Right kidney (tissue), 1 donor: ENCODE measurements around the gene SMURF1.

Source experiments
- DNase-seq: peaks from one replicate; pipeline ENCODE4 v3.0.0-alpha.2; 2016

The SMURF1 gene

DNA sequence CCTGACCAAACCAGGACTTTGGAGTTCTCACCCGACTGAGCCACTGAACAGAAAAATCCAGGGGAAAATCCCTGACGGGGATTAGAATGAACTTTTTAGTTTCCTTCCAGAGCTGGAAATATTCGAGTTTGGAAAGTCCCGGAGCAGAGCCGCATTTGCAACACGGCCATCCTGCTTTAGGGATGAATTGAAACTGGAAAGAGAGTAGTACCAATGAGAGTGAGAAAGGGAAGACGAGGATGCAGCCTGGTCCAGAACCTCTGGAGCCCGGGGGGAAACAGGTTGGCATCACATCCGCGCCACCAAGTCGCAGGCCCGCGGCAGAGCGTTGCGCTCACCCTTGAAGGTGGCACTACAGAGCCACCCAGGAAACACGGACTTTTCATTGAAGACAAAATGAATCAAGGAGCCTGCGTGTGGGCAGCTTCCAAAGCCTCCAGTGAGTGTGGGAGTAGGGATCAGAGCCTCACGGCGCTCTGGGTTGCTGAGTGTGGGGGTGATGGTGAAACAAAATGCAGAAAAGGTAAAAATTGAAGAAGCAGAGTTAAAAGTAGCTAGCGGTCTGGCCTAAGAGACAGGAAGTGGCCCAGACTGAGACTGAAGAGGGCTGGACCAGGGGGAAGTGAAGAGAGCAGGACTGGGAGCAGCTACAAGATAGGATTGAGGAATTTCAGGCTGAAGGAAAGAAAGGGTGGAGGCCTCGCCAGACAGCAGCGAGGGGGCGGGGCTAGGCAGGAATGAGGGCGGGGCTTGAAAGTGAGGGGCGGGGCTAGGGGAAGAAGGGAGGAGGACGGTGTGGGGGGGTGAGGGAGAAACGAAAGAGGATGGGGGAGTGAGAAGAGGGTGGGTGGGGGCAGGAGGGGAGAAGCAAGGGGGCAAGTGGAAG is 1.8 kb downstream of the SMURF1 start:
- peak; percentile 73 for DNase-seq

DNA sequence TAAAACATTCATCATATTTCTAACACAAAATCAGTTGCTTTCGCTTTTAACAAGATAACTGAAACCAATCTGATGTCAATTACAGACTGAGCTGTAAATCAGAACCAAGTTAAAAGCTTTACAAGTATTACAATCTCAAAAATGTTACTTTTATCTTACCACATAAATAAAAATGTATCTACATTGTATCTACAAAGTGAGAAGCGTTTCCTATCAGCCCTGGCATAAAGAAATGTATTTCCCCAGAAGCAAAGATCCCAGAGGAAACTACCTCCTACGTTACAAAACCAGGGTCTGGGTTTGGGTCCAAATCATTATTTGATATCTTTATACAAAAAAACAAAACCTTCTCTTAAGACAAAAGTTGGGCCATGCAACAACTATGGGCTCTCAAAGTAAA is 2.6 kb downstream of the SMURF1 start:
- DNase-seq, result no peak

DNA sequence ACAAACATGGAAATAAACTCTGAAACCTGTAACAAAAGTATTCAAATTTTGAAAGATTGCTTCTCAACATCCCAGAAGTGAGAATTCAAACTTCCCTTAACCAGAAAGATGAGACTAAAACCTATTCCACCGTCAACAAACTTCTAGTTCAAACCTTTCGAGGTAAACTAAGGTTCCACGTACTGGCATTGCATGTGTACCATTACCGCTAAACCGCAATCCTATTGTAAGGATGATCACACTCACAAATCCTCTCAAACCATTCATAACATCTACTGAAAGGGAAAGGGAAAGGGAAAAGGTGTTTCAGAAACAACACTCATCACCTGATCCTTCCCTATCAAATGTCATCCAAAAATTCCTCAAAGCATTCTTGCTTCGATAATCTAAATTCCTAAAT is 3.1 kb downstream of the SMURF1 start:
- no peak for DNase-seq

DNA sequence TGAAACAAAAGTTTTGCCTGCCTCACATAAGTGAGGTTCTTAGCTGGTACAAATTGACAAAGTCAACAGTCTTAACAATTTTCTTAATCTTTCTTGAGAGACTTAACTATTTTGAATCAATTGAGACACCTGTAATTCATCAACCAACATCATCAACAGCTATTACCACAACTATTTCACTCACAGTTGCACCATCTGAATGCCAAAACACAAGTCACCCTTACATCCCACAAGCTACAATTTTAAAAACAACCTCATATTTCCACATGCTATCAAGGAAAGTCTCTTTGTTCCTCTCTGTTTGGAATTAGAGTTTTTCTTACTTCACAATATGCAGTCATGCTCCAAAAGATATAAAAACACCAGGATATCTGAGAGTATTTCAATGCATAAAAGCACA is 4.9 kb downstream of the SMURF1 start:
- DNase-seq, result no peak

DNA sequence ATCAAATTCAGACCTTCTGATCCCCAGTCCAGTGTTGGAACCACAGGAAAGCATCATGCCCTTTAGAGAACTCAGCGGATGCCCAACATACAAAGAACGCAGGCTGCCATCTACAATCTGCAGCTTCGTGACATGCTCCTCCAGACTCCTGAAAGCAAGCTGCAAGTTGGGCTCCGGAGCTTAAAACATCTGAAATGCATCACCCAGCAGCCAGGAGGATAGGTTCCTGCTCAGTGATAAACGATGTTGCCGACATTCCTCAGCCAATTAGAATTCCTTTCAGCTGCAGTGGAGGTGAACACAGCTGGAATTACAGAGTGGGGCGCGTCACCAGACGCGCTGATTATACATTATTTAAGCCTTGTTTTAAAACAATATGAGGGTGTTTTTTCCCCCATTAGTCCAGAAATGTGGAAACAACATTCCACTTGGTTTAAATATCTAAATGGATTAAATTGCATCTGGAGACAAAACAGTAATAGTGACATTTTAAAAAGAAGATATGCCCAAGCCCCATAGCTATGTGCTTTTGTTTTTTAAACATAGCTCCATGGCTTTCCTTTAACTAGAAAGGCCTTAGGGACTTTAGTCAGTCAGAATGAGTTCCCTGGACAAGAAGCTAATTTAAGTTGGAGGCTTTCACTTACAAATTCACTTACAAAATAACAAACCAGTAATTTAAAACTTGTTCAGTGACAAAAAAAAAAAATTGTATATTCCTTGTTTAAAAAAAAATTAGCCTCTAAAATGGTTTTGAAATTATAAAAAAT is 6.3 kb downstream of the SMURF1 start:
- DNase-seq, result peak; percentile 50

DNA sequence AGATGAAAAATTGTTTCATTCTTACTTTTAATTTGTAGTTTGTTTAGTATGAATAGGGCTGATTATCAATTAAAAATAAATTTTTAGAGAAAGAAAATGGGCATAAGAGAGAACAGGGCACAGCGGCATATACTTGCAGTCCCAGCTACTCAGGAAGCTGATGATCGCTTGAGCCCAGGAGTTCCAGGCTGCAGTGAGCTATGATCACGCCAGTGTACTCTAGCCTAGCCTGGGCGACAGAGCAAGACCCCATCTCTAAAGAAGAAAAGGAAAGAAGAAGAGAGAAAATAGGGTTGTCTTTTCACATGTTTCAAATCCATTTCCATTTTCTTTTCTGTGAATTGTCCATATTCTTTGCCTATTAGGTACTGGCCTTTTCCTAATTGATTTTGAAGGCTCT is 8.0 kb downstream of the SMURF1 start:
- no peak for DNase-seq

DNA sequence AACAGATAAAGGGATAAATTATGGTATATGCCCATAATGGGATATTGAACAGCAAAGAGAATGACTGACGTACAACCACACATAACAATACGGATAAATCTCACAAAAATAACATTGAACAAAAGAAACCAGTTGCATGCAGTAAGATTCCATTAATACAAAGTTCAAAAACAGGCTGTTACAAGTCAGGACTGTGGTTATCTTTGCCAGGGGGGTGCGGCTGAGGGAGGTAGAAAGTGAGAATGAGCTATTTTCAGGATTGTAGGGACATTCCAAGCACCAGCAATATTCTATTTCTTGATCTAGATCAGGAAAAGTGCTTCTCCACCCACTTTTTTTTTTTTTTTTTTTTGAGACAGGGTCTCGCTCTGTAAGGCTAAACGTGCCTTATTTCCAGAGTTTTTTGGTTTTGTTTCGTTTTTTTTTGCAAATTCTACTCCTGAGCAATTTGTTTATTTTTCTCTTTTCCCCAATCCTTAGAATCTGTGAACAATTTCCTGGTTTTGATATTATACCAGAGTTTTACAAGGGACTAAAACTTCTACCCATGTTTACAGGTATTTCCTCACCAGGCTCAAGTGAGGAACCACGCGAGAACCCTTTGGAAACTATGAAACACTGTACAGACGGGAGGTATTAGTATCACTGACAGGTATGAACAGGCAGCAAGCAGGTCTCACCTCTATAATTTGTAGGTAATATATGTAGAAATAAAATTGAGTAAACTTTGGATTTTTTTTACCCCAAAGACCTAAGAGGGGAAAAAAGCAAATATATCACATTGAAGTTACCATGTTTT is 9.9 kb downstream of the SMURF1 start:
- no peak for DNase-seq

DNA sequence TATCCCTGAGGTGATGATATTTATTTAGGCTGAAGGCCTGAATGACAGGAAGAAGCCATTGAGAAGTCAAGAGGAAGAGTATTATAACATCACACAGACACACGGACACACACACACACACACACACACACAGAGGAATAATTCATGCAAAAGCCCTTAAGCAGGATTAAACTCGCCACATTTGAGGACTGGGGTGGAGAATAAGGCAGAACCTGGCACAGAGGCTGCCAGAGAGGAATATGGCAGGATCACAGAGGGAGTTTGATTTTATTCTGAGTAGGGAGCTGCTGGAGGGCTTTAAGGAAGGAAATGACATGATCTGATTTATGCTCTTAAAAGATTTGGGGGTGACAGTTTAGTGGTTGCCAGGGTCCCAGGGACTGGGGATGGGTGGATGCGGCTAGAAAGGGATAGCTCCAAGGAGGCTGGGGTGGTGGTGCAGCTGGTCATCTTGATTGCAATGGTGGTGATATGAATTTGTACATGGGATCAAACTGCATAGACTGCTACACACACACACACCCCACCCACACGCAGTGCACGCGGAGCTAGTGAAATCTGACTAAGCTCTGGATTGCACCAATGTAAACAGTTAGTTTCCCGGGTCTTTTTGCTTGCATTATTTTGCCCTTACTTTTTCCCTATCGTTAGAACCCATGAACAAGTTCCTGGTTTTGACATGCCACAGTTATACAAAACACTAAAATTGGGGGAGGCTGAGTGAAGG is 11.2 kb downstream of the SMURF1 start:
- no peak for DNase-seq

DNA sequence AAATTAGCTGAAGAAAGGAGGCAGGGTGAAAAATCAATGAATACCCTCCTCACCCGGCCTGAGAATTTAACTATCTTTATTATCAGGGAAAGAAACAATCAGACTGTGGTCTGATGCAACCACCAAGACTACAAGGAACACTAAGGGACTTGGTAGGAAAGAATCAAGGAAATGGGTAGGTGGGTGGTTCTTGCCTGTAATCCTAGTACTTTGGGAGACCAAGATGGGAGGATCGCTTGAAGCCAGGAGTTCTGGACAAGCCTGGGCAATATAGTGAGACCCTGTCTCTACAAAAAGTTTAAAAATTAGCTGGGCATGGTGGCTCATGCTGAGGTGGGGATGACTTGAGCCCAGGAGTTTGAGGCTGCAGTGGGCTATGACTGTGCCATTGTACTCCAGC is 12.6 kb downstream of the SMURF1 start:
- DNase-seq, result no peak

DNA sequence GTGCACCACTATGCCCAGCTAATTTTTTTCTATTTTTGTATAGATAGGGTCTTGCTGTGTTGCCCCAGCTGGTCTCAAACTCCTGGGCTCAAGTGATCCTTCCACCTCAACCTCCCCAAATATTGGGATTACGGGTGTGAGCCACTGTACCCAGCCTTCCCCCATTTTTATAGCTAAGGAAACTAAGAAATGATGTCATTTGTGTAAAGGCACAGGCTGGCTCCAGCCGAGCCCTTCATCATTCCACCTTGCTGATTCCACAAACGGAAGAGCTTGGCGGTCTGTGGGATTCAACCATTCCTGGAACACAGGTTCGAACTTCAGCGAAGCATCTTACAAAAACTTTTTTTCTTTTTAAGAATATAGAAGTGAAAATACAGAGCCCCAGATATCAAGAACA is 14.4 kb downstream of the SMURF1 start:
- DNase-seq, result no peak

DNA sequence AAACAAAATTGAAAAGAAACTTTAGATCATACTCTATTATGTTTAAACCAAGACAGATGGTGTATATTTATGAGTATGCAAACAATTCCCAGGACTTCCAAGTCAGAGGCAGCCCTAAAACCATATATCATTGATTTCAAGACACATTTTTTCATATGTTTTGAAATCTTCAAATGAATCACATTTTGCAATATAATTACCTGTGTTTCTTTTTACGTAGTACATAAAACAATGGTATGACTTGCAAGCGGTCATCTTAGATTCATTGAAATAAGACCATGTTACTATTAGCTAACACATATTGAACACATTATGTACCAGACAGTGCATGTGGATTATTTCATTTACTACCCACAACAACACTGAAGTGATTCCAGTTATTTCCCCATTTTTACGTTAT is 14.9 kb downstream of the SMURF1 start:
- DNase-seq, result no peak

DNA sequence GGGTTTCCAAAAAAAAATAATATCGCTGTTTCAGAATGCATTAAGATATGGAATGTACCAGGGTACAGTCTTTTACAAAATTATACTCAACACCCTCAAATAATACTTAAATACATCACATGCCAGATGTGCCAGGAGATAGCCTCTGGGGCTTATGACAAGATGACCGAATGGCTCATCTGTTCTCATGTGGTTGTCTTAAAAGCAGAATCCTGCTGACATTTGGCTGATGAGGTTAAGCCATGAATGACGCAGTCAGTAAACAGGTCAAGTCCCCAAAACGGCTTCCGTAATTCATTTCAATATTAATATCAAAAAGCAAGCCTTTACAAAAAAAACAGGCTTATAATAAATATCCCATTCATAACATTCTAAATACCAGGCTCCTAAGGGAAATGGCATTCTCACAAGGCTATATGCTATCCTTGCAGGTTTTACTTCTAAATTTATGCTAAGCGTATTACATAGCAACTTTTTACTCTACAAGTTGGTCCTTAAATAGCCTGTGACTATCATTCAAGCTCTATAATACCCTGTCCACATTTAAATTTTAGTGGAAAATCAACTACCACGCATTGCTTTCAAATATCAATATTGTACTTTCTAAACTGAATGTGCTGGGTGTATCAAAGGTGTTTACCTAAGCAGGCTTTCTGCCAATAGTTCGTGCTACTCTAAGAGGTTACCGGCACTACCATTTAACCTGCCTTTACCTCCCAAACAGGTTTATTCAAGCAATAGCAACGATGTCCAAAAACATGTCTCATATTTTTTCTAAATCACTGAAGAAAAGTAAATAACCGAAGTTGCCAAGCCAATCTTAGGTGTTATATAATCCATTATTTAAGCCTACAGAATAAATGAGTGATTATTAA is 15.6 kb downstream of the SMURF1 start:
- DNase-seq, result no peak

DNA sequence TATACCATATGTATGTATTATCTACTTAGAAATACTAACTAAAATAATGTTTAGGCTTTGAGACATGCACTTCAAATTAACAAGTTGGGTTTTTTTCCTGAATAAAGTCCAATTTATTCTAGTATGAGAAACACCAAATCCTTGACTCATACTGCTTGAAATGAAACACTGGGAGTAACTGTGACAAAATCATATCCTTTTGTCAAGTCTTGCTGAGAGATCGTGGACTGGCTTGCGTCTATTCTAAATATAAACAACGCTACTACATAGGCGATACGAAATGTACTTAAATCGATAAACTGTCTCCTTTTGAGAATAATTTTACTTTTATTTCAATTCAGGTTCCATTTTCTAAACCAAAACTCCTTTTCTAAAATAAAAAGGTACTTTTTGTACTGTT is 16.3 kb downstream of the SMURF1 start:
- DNase-seq, result no peak

DNA sequence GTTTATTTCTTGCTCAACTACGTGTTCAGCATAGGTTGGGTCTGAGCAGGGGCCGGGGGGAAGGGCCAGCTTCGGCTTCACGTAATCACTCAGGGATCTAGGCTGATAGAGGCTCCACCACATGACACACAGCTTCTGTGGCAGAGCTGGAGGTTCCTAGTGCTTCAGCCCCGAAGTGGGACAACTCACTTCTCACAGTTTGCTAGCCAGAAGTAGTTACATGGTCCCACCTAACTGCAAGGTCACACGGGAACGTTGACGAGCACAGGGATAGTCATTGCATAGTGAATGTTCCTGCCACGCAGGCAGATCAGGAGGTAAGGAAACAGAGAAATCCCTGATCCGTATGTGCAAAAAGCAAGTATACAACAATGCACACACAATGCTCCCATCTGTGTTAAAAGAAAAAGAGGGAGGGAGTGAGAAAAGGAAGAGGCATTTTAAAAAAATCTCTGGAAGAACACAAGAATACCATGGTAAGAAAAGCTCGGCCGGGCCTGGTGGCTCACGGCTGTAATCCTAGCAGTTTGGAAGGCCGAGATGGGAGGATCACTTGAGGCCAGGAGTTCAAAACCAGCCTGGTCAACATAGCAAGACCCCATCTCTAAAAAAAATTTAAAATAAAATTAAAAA is 16.9 kb downstream of the SMURF1 start:
- no peak for DNase-seq

DNA sequence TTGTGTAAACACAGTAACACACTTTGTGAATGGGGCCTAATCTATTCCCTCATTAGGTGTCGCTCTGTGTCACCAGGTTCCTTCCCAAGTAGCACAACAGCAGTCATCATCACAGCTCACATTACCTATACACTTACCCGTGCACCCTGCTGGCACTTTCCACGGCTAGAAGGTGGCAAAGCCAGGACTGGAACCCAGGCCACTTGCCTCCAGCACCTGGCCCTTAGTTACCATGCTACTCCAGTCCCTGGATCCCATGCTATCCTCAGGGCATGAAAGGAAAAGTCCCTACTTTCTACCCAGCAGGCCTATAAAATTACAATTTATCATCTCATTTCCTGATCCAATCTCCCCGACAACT is 18.4 kb downstream of the SMURF1 start:
- no peak for DNase-seq

DNA sequence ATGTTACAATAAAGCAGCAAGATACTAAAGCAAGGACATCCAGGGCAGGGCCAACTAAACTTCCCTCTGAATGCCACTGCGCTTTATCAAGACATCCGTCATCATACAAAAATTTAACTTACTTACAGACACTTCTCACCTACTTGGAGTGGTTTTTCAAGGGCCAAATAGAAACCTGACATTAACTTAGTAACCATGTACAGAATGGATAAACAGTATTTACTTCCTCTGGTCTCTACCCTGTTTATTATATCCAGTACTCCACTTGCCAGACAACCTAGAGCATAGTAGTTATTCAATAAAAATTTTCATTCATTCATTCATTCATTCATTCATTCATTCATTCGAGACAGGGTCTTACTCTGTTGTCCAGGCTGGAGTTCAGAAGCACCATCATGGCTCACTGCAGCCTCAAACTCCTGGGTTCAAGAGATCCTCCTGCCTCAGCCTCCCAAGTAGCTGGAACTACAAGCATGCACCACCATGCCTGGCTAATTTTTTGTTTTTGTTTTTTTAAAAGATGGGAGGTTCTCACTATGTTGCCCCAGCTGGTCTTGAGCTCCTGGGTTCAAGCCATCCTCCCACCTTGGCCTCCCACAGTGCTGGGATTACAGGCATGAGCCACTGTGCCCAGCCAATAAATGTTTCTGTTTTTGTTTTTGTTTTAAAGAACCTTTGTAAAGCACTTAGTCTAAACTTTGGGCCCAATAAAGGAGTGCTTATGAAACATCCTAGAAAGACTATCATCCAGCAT is 19.0 kb downstream of the SMURF1 start:
- no peak for DNase-seq

DNA sequence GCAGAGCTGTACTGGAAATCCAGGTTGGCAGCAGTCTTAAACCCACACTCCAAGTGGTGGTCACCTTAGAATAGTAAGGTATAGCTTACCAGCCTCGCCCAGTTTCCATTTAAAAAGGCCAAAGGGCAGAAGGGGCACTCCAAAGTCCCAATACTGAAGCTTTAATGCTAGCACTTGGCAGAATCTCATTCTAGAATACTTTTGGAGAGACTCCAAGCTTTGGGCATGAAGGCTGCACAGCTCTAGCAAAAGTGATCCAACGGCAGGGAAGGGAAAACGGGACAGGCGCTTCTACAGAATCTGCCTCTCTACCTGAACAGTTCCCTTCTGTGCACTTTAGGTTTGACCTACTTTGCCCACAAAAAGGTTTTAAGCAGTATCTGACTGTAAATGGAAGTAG is 19.7 kb downstream of the SMURF1 start:
- DNase-seq, result no peak

DNA sequence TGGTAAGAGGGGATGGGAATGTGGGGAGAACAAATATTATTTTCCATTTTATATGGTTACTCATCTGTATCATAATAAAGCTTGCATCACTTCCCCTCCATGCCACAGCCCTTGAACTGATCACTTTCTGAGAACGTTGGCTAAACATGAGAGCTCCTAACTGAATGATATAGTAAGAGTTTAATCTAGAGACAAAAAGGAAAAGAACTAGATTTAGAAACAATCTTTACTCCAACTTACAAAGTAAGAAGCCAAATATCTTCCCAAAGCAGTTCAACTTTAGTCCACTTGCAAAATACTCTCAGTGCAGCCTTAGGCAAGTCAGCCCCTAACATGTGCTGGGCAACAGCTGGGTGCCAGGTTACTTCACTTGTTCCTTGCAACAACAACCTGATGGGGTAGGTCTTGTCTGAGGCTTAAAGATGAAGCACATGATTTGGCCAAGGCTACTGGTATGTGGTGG is 20.3 kb downstream of the SMURF1 start:
- DNase-seq, result no peak

DNA sequence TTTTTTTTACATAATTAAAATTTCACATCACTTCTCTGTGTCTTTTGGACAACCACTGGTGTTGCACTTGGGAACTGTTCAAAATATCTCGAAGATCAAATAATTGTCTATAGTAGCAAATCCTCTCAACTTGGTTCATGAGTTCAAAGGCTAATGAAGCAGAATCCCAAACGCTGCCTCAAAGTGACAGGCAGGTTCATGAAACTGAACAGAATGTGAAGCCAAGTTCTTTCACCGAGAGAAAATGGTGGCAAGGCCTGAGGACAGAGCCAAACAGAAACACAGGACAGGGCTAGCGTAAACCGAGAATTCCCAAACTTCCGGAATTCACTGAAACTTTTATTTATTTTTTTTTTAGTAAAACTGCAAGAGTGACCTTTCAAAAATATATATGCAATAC is 21.1 kb downstream of the SMURF1 start:
- DNase-seq, result no peak

DNA sequence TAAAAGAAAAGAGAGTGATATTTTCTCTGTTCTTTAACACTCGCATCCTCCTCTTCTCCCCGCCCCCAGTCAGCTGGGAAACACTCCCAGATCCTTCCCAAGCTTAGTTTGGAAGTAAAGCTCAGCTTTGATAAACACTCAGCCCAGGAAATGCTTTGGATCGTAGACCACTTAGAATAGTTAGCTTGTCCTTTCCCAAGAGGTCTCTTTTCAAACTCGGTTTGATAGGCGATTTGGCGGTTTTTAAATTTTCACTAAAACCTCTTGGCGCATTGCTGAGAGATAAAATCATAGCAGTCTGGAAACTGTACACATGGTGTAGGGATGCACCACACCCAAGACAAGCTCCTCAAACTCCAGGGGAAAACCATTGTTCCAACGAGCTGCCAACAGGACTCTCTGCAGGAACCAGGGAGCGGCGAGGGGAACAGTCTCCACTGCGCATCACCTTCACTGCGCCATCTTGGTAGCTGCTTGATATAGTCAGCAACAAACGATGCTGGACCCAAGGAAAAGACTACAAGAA is 22.3 kb downstream of the SMURF1 start:
- DNase-seq, result no peak
